ENCODE data around the gene LY6G6F. TPM values are rescaled to one million over a fixed set of nuclear protein-coding genes. Genes with fewer than 3 reads are reported as not detected.
A peak's percentile ranks its signal among the peaks of the same experiment; 100 is the strongest.

Gene LY6G6F
- total and polyA plus RNA-seq, 2 of the 13 experiments (the other 11 are each of a cell fraction or from before 2014, with no cell fraction given): not detected

- TF ChIP-seq GRHL1 (CRISPR knock-in tag; conservative IDR thresholded peaks at IDR 0.05): no peak
- no peak; the same call in 1 of the 2 replicates for TF ChIP-seq REL (CRISPR knock-in tag; conservative IDR thresholded peaks at IDR 0.05)
- no peak for TF ChIP-seq ZNF879 (CRISPR knock-in tag; IDR thresholded peaks at IDR 0.05)
- TF ChIP-seq KDM3A (CRISPR knock-in tag; IDR thresholded peaks at IDR 0.05; ENCODE audit: low read depth): no peak
- TF ChIP-seq, protein P1, sequence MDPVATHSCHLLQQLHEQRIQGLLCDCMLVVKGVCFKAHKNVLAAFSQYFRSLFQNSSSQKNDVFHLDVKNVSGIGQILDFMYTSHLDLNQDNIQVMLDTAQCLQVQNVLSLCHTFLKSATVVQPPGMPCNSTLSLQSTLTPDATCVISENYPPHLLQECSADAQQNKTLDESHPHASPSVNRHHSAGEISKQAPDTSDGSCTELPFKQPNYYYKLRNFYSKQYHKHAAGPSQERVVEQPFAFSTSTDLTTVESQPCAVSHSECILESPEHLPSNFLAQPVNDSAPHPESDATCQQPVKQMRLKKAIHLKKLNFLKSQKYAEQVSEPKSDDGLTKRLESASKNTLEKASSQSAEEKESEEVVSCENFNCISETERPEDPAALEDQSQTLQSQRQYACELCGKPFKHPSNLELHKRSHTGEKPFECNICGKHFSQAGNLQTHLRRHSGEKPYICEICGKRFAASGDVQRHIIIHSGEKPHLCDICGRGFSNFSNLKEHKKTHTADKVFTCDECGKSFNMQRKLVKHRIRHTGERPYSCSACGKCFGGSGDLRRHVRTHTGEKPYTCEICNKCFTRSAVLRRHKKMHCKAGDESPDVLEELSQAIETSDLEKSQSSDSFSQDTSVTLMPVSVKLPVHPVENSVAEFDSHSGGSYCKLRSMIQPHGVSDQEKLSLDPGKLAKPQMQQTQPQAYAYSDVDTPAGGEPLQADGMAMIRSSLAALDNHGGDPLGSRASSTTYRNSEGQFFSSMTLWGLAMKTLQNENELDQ (CRISPR knock-in tag; IDR thresholded peaks at IDR 0.05; ENCODE audit: borderline replicate concordance): no peak
- no peak for TF ChIP-seq ZKSCAN5 (CRISPR knock-in tag; IDR thresholded peaks at IDR 0.05)
- no peak for TF ChIP-seq ZNF839 (CRISPR knock-in tag; IDR thresholded peaks at IDR 0.05; ENCODE audit: borderline replicate concordance)
- TF ChIP-seq ZNF660 (CRISPR knock-in tag; IDR thresholded peaks at IDR 0.05; ENCODE audit: borderline replicate concordance, low read depth): no peak
- TF ChIP-seq TAF1 (CRISPR knock-in tag; IDR thresholded peaks at IDR 0.05): peak; percentile 46; the same call in 1 of the 2 replicates
- 0 out of 2 replicates have a peak, but pooled peaks have one; percentile 49 for TF ChIP-seq HMG20B (CRISPR knock-in tag; conservative IDR thresholded peaks at IDR 0.05)
- TF ChIP-seq PATZ1 (CRISPR knock-in tag; IDR thresholded peaks at IDR 0.05): peak; percentile 97
- TF ChIP-seq ISL2 (CRISPR knock-in tag; IDR thresholded peaks at IDR 0.05): 0 out of 2 replicates have a peak, but pooled peaks have one; percentile 19
- no peak for TF ChIP-seq ZSCAN30 (CRISPR knock-in tag; IDR thresholded peaks at IDR 0.05)
- TF ChIP-seq, protein P2, sequence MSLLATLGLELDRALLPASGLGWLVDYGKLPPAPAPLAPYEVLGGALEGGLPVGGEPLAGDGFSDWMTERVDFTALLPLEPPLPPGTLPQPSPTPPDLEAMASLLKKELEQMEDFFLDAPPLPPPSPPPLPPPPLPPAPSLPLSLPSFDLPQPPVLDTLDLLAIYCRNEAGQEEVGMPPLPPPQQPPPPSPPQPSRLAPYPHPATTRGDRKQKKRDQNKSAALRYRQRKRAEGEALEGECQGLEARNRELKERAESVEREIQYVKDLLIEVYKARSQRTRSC (CRISPR knock-in tag; IDR thresholded peaks at IDR 0.05; ENCODE audit: low read depth): no peak
- TF ChIP-seq ZKSCAN1 (IDR thresholded peaks at IDR 0.05; ENCODE audit: low read length): no peak
- no peak for TF ChIP-seq PRDM15 (CRISPR knock-in tag; IDR thresholded peaks at IDR 0.05)
- no peak for TF ChIP-seq SP1 (IDR thresholded peaks at IDR 0.05)
- peak; percentile 39; the same call in 1 of the 2 replicates for TF ChIP-seq SP1 (CRISPR knock-in tag; IDR thresholded peaks at IDR 0.05)
- no peak for TF ChIP-seq RFX5 (IDR thresholded peaks at IDR 0.05; ENCODE audit: low read depth, low read length)
- TF ChIP-seq KMT2B (CRISPR knock-in tag; IDR thresholded peaks at IDR 0.05): no peak
- no peak for TF ChIP-seq ZNF24 (IDR thresholded peaks at IDR 0.05)
Observed at GRCh38 chr6:31737315-31737990, 30.8 kb downstream of the LY6G6F start (continued).
